Skeletal muscle tissue (tissue), 4 donors: Measurements from ENCODE around the gene LIN7A. TPM values are rescaled to one million over a fixed set of nuclear protein-coding genes. Genes with fewer than 3 reads are reported as not detected.

ENCODE experiments used
- H3K27ac ChIP-seq: one replicate; pipeline ENCODE4 v1.7.0; 2013; ENCODE audit warnings: mild to moderate bottlenecking, low read depth, low read length, inconsistent platforms
- H3K27me3 ChIP-seq, 3 donors: one replicate each; pipeline ENCODE4 v1.7.0; 2013; ENCODE audit warnings: low read length in 3 of 3; ENCODE audit not compliant: control insufficient read depth in 3 of 3, insufficient read depth in 3 of 3
- H3K36me3 ChIP-seq, 3 donors: one replicate each; pipeline ENCODE4 v1.7.0; 2013; ENCODE audit warnings: low read length in 3 of 3; ENCODE audit not compliant: control insufficient read depth in 3 of 3, insufficient read depth in 3 of 3
- H3K4me1 ChIP-seq, 3 donors: one replicate each; pipeline ENCODE4 v1.7.0; 2013; ENCODE audit warnings: low read length in 3 of 3, mild to moderate bottlenecking in 3 of 3; ENCODE audit not compliant: control insufficient read depth in 3 of 3, insufficient read depth in 3 of 3
- H3K4me3 ChIP-seq, 3 donors: one replicate each; pipeline ENCODE4 v1.7.0; 2013; ENCODE audit warnings: low read length in 3 of 3
- H3K9ac ChIP-seq, 3 donors: one replicate each; pipeline ENCODE4 v1.7.0; 2013; ENCODE audit warnings: low read length in 3 of 3, mild to moderate bottlenecking in 3 of 3, moderate library complexity in 2 of 3, low read depth in 1 of 3
- H3K9me3 ChIP-seq, 3 donors: one replicate each; pipeline ENCODE4 v1.7.0; 2013; ENCODE audit warnings: low read length in 3 of 3; ENCODE audit not compliant: control insufficient read depth in 3 of 3
- total RNA-seq: library from RNA; depleted of rRNA; stranded (reverse); fragments of >200 nt; gene quantifications from one replicate; pipeline ENCODE4 v1.2.3, GENCODE V29; 2014
- donor health status: Osteomylitis.

The LIN7A gene
- total RNA-seq, 1 donor from 2014 or later, result 1.6 TPM

DNA sequence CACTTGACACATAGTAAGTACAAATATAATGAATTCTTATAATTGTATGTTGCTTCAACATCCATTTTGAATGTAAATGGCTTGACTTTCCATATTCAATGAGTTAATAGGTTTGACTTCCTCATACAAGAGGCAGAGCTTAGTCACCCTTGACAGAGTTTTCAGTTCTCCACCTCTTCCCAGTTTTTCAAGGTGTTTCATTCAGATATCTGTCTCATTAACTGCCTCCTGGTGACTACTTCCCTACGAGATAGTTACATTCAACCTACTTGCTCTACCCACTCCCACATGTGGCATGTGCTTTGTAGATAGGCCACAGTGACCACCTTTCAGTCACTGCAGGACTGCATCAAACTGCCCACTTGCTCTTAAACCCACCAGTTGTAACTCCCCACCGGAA, 161.0 kb downstream of the LIN7A start:
- H3K9ac ChIP-seq, result no peak overlapping the region
- no peak overlapping the region for H3K27ac ChIP-seq
- H3K27me3 ChIP-seq, result no peaks in the 10 kb centered on the region

DNA sequence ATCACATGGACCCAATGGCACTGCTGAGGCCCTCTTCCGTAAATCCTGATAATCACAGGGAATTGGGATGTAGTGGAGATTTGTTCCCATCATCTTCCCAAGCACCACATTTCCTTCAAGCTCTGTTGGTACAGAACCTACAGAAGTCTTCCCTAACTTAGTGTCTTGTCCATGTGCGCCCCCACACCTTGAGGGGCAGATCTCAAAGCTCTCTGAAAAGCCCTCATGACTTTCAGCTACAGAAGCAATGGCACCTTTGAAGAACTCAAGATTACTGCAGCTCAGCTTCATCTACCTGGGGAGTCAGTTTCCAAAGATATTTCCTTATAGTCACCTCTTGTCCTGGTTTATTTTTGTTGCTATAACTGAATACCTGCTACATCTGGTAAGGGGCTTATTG, 166.8 kb downstream of the LIN7A start:
- no peak overlapping the region for H3K9ac ChIP-seq
- H3K4me1 ChIP-seq, result no peaks in the 10 kb centered on the region
- no peak overlapping the region for H3K27ac ChIP-seq
- H3K4me3 ChIP-seq, result no peak overlapping the region
- H3K27me3 ChIP-seq, result no peaks in the 10 kb centered on the region
- H3K36me3 ChIP-seq, result no peaks in the 10 kb centered on the region
- H3K9me3 ChIP-seq, result no peaks in the 10 kb centered on the region

More for the DNA sequence above, 161.0 kb downstream of the LIN7A start:
- Histone ChIP-seq H3K4me1 (no peaks in the 10 kb centered on the region), H3K4me3 (no peak overlapping the region), H3K9me3 (no peaks in the 10 kb centered on the region), H3K36me3 (no peaks in the 10 kb centered on the region)

GRCh38 chr12:80769553-80770140, 168.1 kb downstream of the LIN7A start:
- H3K9ac ChIP-seq, result no peak overlapping the region
- no peaks in the 10 kb centered on the region for H3K4me1 ChIP-seq
- H3K27ac ChIP-seq, result no peak overlapping the region
- no peak overlapping the region for H3K4me3 ChIP-seq
- no peaks in the 10 kb centered on the region for H3K27me3 ChIP-seq
- no peaks in the 10 kb centered on the region for H3K9me3 ChIP-seq
- H3K36me3 ChIP-seq, result no peaks in the 10 kb centered on the region

DNA sequence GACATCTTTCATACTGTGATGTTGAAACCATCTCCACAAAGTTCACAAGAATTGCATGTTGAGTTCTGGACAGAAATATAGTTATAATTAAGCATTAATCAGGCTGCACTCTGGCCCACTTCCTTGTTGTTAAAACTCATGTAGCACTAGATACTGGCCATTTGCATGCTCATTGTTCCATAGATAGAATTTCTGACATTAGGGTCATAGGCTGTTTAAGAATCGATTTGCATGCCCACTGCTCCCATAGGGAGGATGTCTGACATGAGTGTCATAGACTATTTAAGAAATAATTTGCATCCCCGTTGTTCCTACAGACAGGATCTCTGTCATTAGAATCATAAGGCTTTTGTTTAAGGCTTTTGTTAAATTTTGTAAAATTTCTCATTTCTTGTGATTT, 170.8 kb downstream of the LIN7A start:
- H3K9ac ChIP-seq, result no peak overlapping the region
- H3K27me3 ChIP-seq, result no peaks in the 10 kb centered on the region
- no peaks in the 10 kb centered on the region for H3K9me3 ChIP-seq
- H3K36me3 ChIP-seq, result no peaks in the 10 kb centered on the region
- H3K4me3 ChIP-seq, result no peak overlapping the region
- H3K27ac ChIP-seq, result no peak overlapping the region
- no peaks in the 10 kb centered on the region for H3K4me1 ChIP-seq

- H3K27ac ChIP-seq, result no peak overlapping the region
- H3K36me3 ChIP-seq, result no peaks in the 10 kb centered on the region
These were observed 171.5 kb downstream of the LIN7A start for GRCh38 chr12:80766210-80766609.

DNA sequence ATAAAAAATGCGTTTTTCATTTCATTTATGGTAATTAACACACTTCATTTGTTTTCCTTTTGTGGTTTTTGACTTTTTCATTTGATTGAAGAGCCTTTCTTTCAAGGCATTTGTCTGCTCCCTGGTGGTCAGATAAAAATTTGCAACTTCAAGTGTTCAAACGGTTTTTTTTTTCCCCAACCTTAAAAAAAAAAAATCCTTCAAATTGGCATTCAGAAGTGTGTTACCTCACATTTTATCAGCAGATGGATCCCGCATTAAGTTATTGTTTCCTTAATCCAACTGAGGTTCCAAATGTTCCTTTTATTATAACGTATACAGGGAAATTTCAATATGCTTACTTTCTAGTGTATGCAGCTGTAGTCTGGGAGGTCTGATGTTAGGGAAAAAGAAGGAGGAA, 173.9 kb downstream of the LIN7A start:
- Histone ChIP-seq H3K9me3 (no peaks in the 10 kb centered on the region), H3K27me3 (no peaks in the 10 kb centered on the region), H3K4me3 (no peak overlapping the region), H3K4me1 (no peaks in the 10 kb centered on the region), H3K27ac (no peak overlapping the region), H3K9ac (no peak overlapping the region), H3K36me3 (no peaks in the 10 kb centered on the region)

More at GRCh38 chr12:80766210-80766609, 171.5 kb downstream of the LIN7A start:
- no peaks in the 10 kb centered on the region for H3K27me3 ChIP-seq
- H3K4me1 ChIP-seq, result no peaks in the 10 kb centered on the region
- no peak overlapping the region for H3K9ac ChIP-seq
- no peak overlapping the region for H3K4me3 ChIP-seq
- no peaks in the 10 kb centered on the region for H3K9me3 ChIP-seq

DNA sequence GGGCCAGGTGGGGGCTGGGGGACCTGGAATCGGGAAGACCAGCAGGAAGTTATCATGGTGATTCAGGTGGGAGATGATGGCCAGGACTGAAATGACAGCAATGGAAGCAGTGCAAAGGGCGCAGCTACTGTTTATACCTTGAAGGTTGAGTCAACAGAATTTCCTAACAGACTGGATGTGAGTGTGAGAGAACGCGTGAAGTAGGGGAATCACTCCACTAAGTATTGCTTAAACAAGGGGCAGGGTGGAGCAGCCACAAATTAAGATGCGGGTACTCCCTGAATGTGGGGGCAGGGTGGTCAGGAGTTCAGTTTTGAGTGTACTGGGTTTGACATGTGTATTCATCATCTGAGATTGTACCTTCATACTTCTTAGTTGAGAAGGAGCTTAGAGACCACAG, 175.9 kb downstream of the LIN7A start:
- Histone ChIP-seq H3K4me1 (no peaks in the 10 kb centered on the region), H3K9ac (no peak overlapping the region), H3K9me3 (no peaks in the 10 kb centered on the region), H3K4me3 (no peak overlapping the region), H3K36me3 (no peaks in the 10 kb centered on the region), H3K27me3 (no peaks in the 10 kb centered on the region), H3K27ac (no peak overlapping the region)

DNA sequence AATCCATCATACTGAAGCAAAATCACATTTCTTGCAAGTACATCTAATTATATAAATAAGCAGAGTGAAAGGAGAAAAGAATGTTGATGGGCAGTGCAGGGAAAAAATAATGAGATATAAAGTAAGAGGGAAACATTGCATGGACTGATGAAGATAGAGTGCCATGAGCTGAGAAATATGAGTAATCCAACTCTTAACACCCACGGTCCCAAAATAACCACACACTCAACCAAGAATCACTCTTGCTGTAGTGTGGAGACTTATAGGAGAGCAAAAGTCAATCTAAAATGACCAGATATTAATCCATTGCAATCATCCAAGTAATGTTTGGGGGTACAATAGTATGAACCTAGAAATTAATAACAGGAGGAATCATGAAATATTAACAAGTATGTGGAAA, 180.9 kb downstream of the LIN7A start:
- Histone ChIP-seq H3K27me3 (no peaks in the 10 kb centered on the region), H3K4me3 (no peak overlapping the region), H3K9ac (no peak overlapping the region), H3K27ac (no peak overlapping the region), H3K4me1 (no peaks in the 10 kb centered on the region), H3K36me3 (no peaks in the 10 kb centered on the region), H3K9me3 (no peaks in the 10 kb centered on the region)

DNA sequence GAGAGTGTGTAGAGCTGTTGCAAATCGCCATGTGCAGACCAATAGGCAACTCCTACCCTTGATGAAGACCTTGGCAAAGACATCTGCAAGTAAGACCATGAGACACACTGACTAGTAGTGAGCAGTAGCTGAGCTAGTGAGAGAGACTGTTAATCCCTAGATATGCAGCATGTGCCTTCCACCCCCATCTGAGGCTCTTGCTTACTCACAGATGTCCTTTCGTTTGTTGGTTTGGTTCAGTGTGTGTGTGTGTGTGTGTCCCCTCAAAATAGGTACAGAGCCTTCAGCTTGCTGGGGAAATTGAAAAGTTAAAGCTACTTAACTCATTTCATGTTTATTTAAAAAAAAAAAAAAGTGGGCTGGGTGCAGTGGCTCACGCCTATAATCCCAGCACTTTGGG, 183.5 kb downstream of the LIN7A start:
- no peaks in the 10 kb centered on the region for H3K36me3 ChIP-seq
- H3K9ac ChIP-seq, result no peak overlapping the region
- no peaks in the 10 kb centered on the region for H3K9me3 ChIP-seq
- H3K27me3 ChIP-seq, result no peaks in the 10 kb centered on the region
- no peaks in the 10 kb centered on the region for H3K4me1 ChIP-seq
- no peak overlapping the region for H3K27ac ChIP-seq
- H3K4me3 ChIP-seq, result no peak overlapping the region

GRCh38 chr12:80752464-80752863, 185.3 kb downstream of the LIN7A start:
- Histone ChIP-seq H3K4me1 (no peaks in the 10 kb centered on the region), H3K9ac (no peak overlapping the region), H3K9me3 (no peaks in the 10 kb centered on the region), H3K27ac (no peak overlapping the region), H3K4me3 (no peak overlapping the region), H3K27me3 (no peaks in the 10 kb centered on the region), H3K36me3 (no peaks in the 10 kb centered on the region)

- H3K9ac ChIP-seq, result no peak overlapping the region
- H3K27ac ChIP-seq, result no peak overlapping the region
These were observed 188.3 kb downstream of the LIN7A start for GRCh38 chr12:80749456-80749855.

More at GRCh38 chr12:80749456-80749855, 188.3 kb downstream of the LIN7A start:
- Histone ChIP-seq H3K36me3 (no peaks in the 10 kb centered on the region), H3K9me3 (no peaks in the 10 kb centered on the region), H3K27me3 (no peaks in the 10 kb centered on the region), H3K4me1 (no peaks in the 10 kb centered on the region), H3K4me3 (no peak overlapping the region)
